ENCODE data around the gene STARD10. TPM values are rescaled to one million over a fixed set of nuclear protein-coding genes. Genes with fewer than 3 reads are reported as not detected.
A peak's percentile ranks its signal among the peaks of the same experiment; 100 is the strongest.

The STARD10 gene
- total RNA-seq, 2 experiments from 2014 or later, result 8.1 to 8.6 TPM

DNA sequence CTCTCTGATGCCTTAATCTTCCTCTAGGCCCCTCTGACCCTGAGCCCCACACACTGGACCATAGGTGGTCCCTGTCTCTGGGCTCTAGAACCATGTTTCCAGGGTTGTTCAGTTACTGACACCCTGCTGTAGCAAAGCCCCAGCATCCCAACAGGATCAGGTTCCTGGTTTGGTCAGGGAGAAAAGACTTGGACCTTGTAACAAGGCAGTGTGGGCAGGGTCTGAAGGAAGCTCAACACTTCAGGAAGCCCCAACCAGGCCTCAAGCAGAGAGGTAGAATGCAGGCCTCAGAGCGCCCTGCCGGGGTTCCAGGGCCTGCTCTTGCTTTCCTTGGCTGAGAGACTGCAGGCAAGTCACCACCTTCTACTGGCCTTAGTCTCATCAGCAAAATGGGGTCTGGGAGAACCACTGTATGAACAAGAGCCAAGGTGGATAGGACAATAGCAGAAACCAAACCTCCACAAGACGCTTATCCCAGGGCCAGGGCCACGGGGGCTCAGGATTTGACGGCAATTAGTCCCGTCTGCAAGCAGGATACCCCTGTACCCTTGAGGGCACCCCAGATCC lies 46.5 kb downstream of the STARD10 start:
- no peak for DNase-seq
- intact Hi-C loops (cut with micrococcal nuclease), result no loop called here
- Mint-ChIP-seq H3K4me3 (no peak overlapping the region), H3K27me3 (no peaks in the 10 kb centered on the region), H3K4me1 (ENCODE audit: low read depth) (peaks cover 41% of the 10 kb centered on the region), H3K9me3 (no peaks in the 10 kb centered on the region), H3K27ac (no peak overlapping the region), H3K36me3 (ENCODE audit: low read depth) (no peaks in the 10 kb centered on the region)
- TF ChIP-seq CTCF (IDR thresholded peaks at IDR 0.05), result no peak
- ATAC-seq, result no peak
- POLR2A ChIA-PET, result interaction anchor here (0.9 to 1.6 kb wide), 3 partner anchors 10 to 635 kb away, joined by 3 to 4 read pairs (median 4); partner anchors contain the start of gene ANAPC15
- CTCF ChIA-PET, result interaction anchor here (3.0 kb wide), 1 partner anchor 22 kb away, joined by 14 read pairs; no protein-coding TSS in a partner anchor

- ChIA-PET CTCF (interaction anchor here (3.0 kb wide), 1 partner anchor 22 kb away, joined by 14 read pairs; no protein-coding TSS in a partner anchor), POLR2A (interaction anchor here (0.7 to 1.6 kb wide), 6 partner anchors 9 to 634 kb away, joined by 3 to 4 read pairs (median 3); partner anchors contain the start of genes ANAPC15 and ATG16L2)
- Mint-ChIP-seq H3K9me3 (no peaks in the 10 kb centered on the region), H3K36me3 (ENCODE audit: low read depth) (no peaks in the 10 kb centered on the region), H3K4me1 (ENCODE audit: low read depth) (peaks cover 46% of the 10 kb centered on the region), H3K4me3 (no peak overlapping the region), H3K27ac (no peak overlapping the region), H3K27me3 (no peaks in the 10 kb centered on the region)
- intact Hi-C loops (cut with micrococcal nuclease), result no loop called here
- TF ChIP-seq CTCF (IDR thresholded peaks at IDR 0.05), result no peak
- ATAC-seq (no peak), DNase-seq (no peak)
Observed at GRCh38 chr11:72746821-72747220, 47.0 kb downstream of the STARD10 start.

- intact Hi-C loops (cut with micrococcal nuclease), result no loop called here
- Mint-ChIP-seq H3K4me1 (ENCODE audit: low read depth) (peaks cover 51% of the 10 kb centered on the region), H3K27me3 (no peaks in the 10 kb centered on the region), H3K4me3 (no peak overlapping the region), H3K27ac (no peak overlapping the region), H3K9me3 (no peaks in the 10 kb centered on the region), H3K36me3 (ENCODE audit: low read depth) (no peaks in the 10 kb centered on the region)
- POLR2A ChIA-PET, result interaction anchor here (0.7 to 1.3 kb wide), 4 partner anchors 21 to 69 kb away, joined by 3 to 4 read pairs (median 3); partner anchors contain the start of gene ATG16L2
- no peak for TF ChIP-seq CTCF (IDR thresholded peaks at IDR 0.05)
- DNase-seq (no peak), ATAC-seq (no peak)
- CTCF ChIA-PET, result interaction anchor here (3.0 kb wide), 1 partner anchor 21 kb away, joined by 14 read pairs; no protein-coding TSS in a partner anchor
Observed at GRCh38 chr11:72745925-72746550, 47.8 kb downstream of the STARD10 start.

GRCh38 chr11:72745511-72745910 lies 48.3 kb downstream of the STARD10 start:
- Mint-ChIP-seq H3K27ac (no peak overlapping the region), H3K4me1 (ENCODE audit: low read depth) (peaks cover 51% of the 10 kb centered on the region), H3K36me3 (ENCODE audit: low read depth) (no peaks in the 10 kb centered on the region), H3K27me3 (no peaks in the 10 kb centered on the region), H3K9me3 (no peaks in the 10 kb centered on the region), H3K4me3 (no peak overlapping the region)
- ATAC-seq (no peak), DNase-seq (no peak)
- CTCF ChIA-PET, result interaction anchor here (1.1 to 3.0 kb wide), 2 partner anchors 9 to 21 kb away, joined by 3 to 14 read pairs; no protein-coding TSS in a partner anchor
- TF ChIP-seq CTCF (IDR thresholded peaks at IDR 0.05), result no peak
- POLR2A ChIA-PET, result no interaction called here
- intact Hi-C loops (cut with micrococcal nuclease), result no loop called here

DNA sequence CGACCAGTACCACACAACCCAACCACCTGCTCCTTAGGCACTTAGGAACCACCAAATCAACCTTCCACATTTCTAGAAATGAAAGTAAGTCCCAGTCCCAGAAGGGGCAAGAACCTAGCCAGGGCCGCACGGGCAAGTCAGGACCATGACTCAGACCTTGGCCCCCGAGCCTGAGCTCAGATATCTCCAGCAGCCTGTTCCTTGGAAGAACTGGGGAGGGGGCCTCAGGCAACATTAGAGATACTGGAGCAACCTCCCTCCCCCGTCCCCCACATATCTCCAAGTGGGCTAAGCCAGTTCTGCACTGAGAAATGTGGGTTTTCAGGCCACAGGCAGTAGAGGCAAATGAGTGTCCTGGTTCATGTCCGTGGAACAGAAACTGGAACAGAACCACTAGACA lies 49.4 kb downstream of the STARD10 start:
- Mint-ChIP-seq H3K9me3 (no peaks in the 10 kb centered on the region), H3K4me1 (ENCODE audit: low read depth) (peaks cover 56% of the 10 kb centered on the region), H3K4me3 (no peak overlapping the region), H3K27ac (peak overlapping the region; percentile 85), H3K27me3 (no peaks in the 10 kb centered on the region), H3K36me3 (ENCODE audit: low read depth) (no peaks in the 10 kb centered on the region)
- CTCF ChIA-PET, result interaction anchor here (1.1 to 1.3 kb wide), 2 partner anchors 8 to 19 kb away, joined by 3 to 4 read pairs; no protein-coding TSS in a partner anchor
- ATAC-seq, result no peak
- POLR2A ChIA-PET, result no interaction called here
- DNase-seq, result no peak
- TF ChIP-seq CTCF (IDR thresholded peaks at IDR 0.05), result no peak
- intact Hi-C loops (cut with micrococcal nuclease), result no loop called here
